Mesendoderm (in vitro differentiated cells): Measurements from ENCODE around the gene TMEM44.

Experiments
- DNase-seq: peaks from one replicate; pipeline ENCODE4 v3.0.0; 2013
- H2AK5ac ChIP-seq: 2 replicates; pipeline ENCODE4 v1.6.1; 2013; ENCODE audit warnings: low read length, inconsistent platforms
- H2BK120ac ChIP-seq: 2 replicates; pipeline ENCODE4 v1.6.1; 2013; ENCODE audit warnings: low read depth, mild to moderate bottlenecking, low read length, moderate library complexity, mixed read lengths
- H2BK15ac ChIP-seq: replicated peaks from 2 replicates; pipeline ENCODE4 v1.6.1; 2013; ENCODE audit warnings: low read depth, mild to moderate bottlenecking, moderate library complexity
- H2BK5ac ChIP-seq: 2 replicates; pipeline ENCODE4 v1.6.1; 2013; ENCODE audit warnings: low read length, inconsistent platforms
- H3K18ac ChIP-seq: 2 replicates; pipeline ENCODE4 v1.6.1; 2013; ENCODE audit warnings: mild to moderate bottlenecking, low read length, mixed read lengths
- H3K23ac ChIP-seq: one replicate; pipeline ENCODE4 v1.6.1; 2013; ENCODE audit warnings: low read length
- H3K27ac ChIP-seq: 2 replicates; pipeline ENCODE4 v1.5.1; 2013; ENCODE audit warnings: low read depth, mild to moderate bottlenecking, inconsistent platforms, low read length, moderate library complexity
- H3K27me3 ChIP-seq: 2 replicates; pipeline ENCODE4 v1.6.1; 2013; ENCODE audit warnings: low read length, control low read depth, mild to moderate bottlenecking, inconsistent platforms; ENCODE audit not compliant: insufficient read depth, poor library complexity
- H3K36me3 ChIP-seq: 2 replicates; pipeline ENCODE4 v1.6.1; 2013; ENCODE audit warnings: low read length, inconsistent platforms; ENCODE audit not compliant: control insufficient read depth, insufficient read depth
- H3K4ac ChIP-seq: one replicate; pipeline ENCODE4 v1.6.1; 2013; ENCODE audit warnings: low read depth, mild to moderate bottlenecking, low read length, moderate library complexity
- H3K4me1 ChIP-seq: 2 replicates; pipeline ENCODE4 v1.6.1; 2013; ENCODE audit warnings: low read depth, low read length, inconsistent platforms; ENCODE audit not compliant: control insufficient read depth
- H3K4me2 ChIP-seq: 2 replicates; pipeline ENCODE4 v1.6.1; 2013; ENCODE audit warnings: low read length
- H3K4me3 ChIP-seq: 2 replicates; pipeline ENCODE4 v1.5.1; 2013; ENCODE audit warnings: mild to moderate bottlenecking, low read length
- H3K56ac ChIP-seq: one replicate; pipeline ENCODE4 v1.6.1; 2013; ENCODE audit warnings: low read length
- H3K79me1 ChIP-seq: 2 replicates; pipeline ENCODE4 v1.6.1; 2013; ENCODE audit warnings: low read length, inconsistent platforms
- H3K79me2 ChIP-seq: 2 replicates; pipeline ENCODE4 v1.6.1; 2013; ENCODE audit warnings: mild to moderate bottlenecking, low read length; ENCODE audit not compliant: control insufficient read depth, insufficient read depth
- H3K9ac ChIP-seq: 2 replicates; pipeline ENCODE4 v1.6.1; 2013; ENCODE audit warnings: low read length, inconsistent platforms
- H4K5ac ChIP-seq: one replicate; pipeline ENCODE4 v1.6.1; 2013; ENCODE audit warnings: low read length
- H4K8ac ChIP-seq: one replicate; pipeline ENCODE4 v1.6.1; 2013; ENCODE audit warnings: low read depth, mild to moderate bottlenecking, control low read depth, low read length, moderate library complexity
- WGBS: extraction: QIAGEN DNeasy Blood & Tissue Kit; methylation state at CpG from one replicate; pipeline ENCODE4 v1.1.7; 2013; ENCODE audit warnings: low lambda C conversion rate, missing lambda C conversion rate; ENCODE audit not compliant: insufficient coverage; ENCODE audit errors: extremely low coverage; 5-methylcytosine and 5-hydroxymethylcytosine counted together

Gene TMEM44

DNA sequence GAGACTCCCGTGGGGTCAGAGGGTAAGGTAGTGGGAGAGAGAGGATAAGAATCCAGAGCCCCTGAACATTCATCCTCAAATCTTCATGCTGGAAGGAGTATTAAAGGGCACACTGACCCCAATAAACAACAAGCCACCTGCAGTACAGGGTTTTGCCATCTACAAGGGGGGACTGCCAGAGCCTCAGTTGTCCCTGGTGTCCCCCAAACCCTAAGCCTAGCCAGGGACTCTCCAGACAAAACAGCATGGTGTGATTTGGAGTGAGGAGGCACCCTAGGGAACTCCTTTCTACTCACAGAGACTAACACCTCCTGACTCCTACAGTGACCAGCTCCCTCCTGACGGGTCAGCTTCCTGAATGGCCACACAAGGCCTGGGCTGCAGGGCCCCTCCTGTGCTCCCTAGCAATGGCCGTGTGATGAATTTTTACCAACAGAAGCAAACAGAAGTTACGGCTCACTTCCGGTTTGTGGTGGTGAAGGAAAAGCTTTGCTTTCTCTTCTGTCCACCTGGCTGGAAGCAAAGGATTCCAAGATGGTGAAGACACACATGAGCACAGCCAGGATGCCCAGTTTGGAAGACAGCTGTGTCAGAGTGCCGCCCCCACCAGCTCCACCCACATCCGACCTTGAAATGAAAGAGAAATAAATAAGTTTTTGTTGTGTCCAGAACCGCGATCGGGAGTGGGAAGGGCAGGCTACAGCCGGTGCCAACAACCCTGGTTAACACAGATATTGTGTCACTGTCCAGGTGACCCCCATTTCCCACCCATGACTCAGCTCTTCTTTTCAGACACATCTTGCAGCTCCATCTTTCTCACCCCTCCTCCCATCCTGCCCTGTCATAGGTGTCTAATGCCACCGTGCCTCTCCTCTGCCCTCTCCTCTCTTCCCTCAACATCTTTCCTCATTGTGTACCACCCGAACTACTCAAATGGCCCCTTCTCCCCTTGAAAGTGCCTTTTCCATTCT, 76.8 kb downstream of the TMEM44 start:
- no CpG with 5 or more reads among the region's 13 CpGs for WGBS

DNA sequence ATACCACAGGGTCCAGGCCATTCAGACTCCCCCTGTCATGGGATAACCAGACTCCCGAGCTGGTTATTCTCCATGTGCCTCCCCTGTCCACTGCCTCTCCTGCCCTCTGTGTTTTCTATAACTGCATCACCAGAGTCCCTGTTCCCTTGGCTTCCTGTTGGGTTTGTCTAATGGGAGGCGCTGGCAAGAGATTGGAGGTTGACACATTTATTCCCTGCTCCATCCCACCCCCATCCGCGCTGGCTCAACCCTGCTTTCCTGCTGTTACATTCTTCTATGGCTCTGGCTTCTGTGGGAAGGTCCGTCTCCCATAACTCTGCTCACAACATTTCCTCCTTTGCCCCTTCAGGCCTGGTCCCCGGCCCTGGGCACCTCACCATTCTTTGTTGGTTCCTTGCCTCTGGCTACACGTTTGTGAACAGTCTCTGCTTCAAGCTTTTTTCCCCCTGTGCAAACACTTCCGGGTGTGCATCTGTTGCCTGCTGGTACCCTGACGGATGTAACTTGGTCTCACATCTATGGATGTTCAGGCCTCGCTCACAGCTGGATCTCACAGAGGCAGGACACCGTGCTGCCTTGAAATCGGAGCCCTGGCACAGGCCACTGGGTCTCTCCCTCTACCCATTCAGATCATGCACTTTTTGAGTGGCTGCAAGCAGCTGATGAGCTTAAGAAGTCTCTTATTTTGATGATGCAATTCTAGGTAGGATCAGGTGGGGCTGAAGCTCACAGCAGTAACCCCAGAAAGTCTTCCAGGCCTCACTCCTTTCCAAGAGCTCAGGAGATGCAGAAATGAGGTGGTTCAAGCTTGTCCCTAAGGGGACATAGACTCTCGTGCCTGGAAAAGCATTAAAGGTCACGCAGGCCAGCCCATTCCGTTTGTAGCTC, 77.8 kb downstream of the TMEM44 start:
- H2BK120ac ChIP-seq, result no peak overlapping the region
- WGBS, result no CpG with 5 or more reads among the region's 15 CpGs
- no peaks in the 10 kb centered on the region for H3K27me3 ChIP-seq
- no peak overlapping the region for H3K23ac ChIP-seq
- H4K8ac ChIP-seq, result no peak overlapping the region
- no peak overlapping the region for H3K4me3 ChIP-seq
- H3K4me1 ChIP-seq, result peaks cover 2% of the 10 kb centered on the region
- no peak overlapping the region for H3K9ac ChIP-seq
- H3K56ac ChIP-seq, result no peak overlapping the region
- no peak overlapping the region for H2BK15ac ChIP-seq
- no peaks in the 10 kb centered on the region for H3K79me1 ChIP-seq
- no peak overlapping the region for H2AK5ac ChIP-seq
- no peak overlapping the region for H2BK5ac ChIP-seq
- H3K18ac ChIP-seq, result no peak overlapping the region
- no peak overlapping the region for H3K4ac ChIP-seq
- H3K36me3 ChIP-seq, result no peaks in the 10 kb centered on the region
- DNase-seq, result no peak
- no peak overlapping the region for H4K5ac ChIP-seq
- H3K27ac ChIP-seq, result no peak overlapping the region
- no peaks in the 10 kb centered on the region for H3K79me2 ChIP-seq
- no peak overlapping the region for H3K4me2 ChIP-seq

More for the DNA sequence above, 76.8 kb downstream of the TMEM44 start:
- Histone ChIP-seq H2AK5ac (no peak overlapping the region), H3K79me2 (no peaks in the 10 kb centered on the region), H3K4me2 (no peak overlapping the region), H3K4me1 (peaks cover 2% of the 10 kb centered on the region), H3K18ac (no peak overlapping the region), H2BK120ac (no peak overlapping the region), H3K4ac (no peak overlapping the region), H3K4me3 (no peak overlapping the region), H3K79me1 (no peaks in the 10 kb centered on the region), H2BK5ac (no peak overlapping the region), H3K56ac (peak overlapping the region; percentile 59), H2BK15ac (no peak overlapping the region), H3K9ac (no peak overlapping the region), H4K8ac (no peak overlapping the region), H4K5ac (no peak overlapping the region), H3K23ac (no peak overlapping the region), H3K27me3 (no peaks in the 10 kb centered on the region), H3K27ac (no peak overlapping the region), H3K36me3 (no peaks in the 10 kb centered on the region)
- no peak for DNase-seq

- Histone ChIP-seq H4K5ac (no peak overlapping the region), H2BK120ac (no peak overlapping the region), H3K79me1 (no peaks in the 10 kb centered on the region), H3K4me1 (peaks cover 2% of the 10 kb centered on the region), H3K4me2 (no peak overlapping the region), H3K18ac (no peak overlapping the region), H3K4me3 (no peak overlapping the region), H3K27ac (no peak overlapping the region), H2BK15ac (no peak overlapping the region), H4K8ac (no peak overlapping the region), H3K9ac (no peak overlapping the region), H2AK5ac (no peak overlapping the region), H3K4ac (no peak overlapping the region), H3K23ac (no peak overlapping the region), H2BK5ac (no peak overlapping the region), H3K27me3 (no peaks in the 10 kb centered on the region), H3K36me3 (no peaks in the 10 kb centered on the region), H3K56ac (no peak overlapping the region), H3K79me2 (no peaks in the 10 kb centered on the region)
- no CpG with 5 or more reads among the region's 10 CpGs for WGBS
- no peak for DNase-seq
These were observed 78.6 kb downstream of the TMEM44 start for GRCh38 chr3:194554473-194555123.

DNA sequence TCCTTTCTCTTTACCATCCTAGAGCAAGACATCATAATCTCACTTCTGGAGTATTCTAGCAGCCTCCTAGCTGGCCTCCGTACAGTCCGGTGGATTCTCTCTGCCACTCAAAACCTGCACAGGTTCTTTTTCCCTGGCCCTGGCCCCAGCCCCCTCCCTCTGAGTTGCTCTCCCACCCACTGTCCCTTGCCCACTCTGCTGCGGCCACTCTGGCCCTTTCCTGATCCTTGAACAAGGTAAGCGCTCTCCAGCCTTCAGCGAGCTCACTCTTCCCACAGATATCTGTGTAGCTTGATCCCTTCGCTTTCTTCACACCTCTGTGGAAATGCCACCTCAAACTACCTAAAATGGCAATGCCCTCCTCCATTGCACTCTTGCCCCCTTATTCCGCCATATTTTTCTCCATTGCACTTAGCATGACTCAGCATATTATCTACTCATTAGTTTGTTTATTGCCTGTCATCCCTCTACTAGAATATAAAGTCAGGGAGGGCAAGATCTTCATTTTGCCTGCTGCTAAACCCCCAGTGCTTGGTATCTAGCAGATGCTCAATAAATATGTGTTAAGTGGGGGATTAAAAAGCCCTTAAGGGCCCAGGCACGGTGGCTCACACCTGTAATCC, 80.8 kb downstream of the TMEM44 start:
- no peaks in the 10 kb centered on the region for H3K36me3 ChIP-seq
- H2AK5ac ChIP-seq, result no peak overlapping the region
- no peak overlapping the region for H3K56ac ChIP-seq
- DNase-seq, result no peak
- no peak overlapping the region for H2BK15ac ChIP-seq
- H2BK120ac ChIP-seq, result no peak overlapping the region
- H4K5ac ChIP-seq, result no peak overlapping the region
- H3K4ac ChIP-seq, result no peak overlapping the region
- H3K4me1 ChIP-seq, result peaks cover 2% of the 10 kb centered on the region
- no peaks in the 10 kb centered on the region for H3K79me1 ChIP-seq
- H2BK5ac ChIP-seq, result no peak overlapping the region
- H3K27me3 ChIP-seq, result no peaks in the 10 kb centered on the region
- no peak overlapping the region for H4K8ac ChIP-seq
- no peaks in the 10 kb centered on the region for H3K79me2 ChIP-seq
- no peak overlapping the region for H3K4me3 ChIP-seq
- no peak overlapping the region for H3K18ac ChIP-seq
- no peak overlapping the region for H3K4me2 ChIP-seq
- H3K9ac ChIP-seq, result no peak overlapping the region
- WGBS, result no CpG with 5 or more reads among the region's 8 CpGs
- H3K27ac ChIP-seq, result no peak overlapping the region
- no peak overlapping the region for H3K23ac ChIP-seq

GRCh38 chr3:194549853-194550252, 83.4 kb downstream of the TMEM44 start:
- Histone ChIP-seq H3K4me2 (no peak overlapping the region), H3K27me3 (no peaks in the 10 kb centered on the region), H3K23ac (no peak overlapping the region), H3K56ac (no peak overlapping the region), H2BK15ac (no peak overlapping the region), H3K4ac (no peak overlapping the region), H3K4me1 (no peaks in the 10 kb centered on the region), H3K27ac (no peak overlapping the region), H3K9ac (no peak overlapping the region), H2AK5ac (no peak overlapping the region), H3K36me3 (no peaks in the 10 kb centered on the region), H3K18ac (no peak overlapping the region), H2BK5ac (no peak overlapping the region), H3K79me1 (no peaks in the 10 kb centered on the region), H2BK120ac (no peak overlapping the region), H4K8ac (no peak overlapping the region), H4K5ac (no peak overlapping the region), H3K4me3 (no peak overlapping the region), H3K79me2 (no peaks in the 10 kb centered on the region)
- no CpG with 5 or more reads among the region's 9 CpGs for WGBS
- DNase-seq, result no peak
